T-helper 1 cell treated with Interleukin-12 subunit alpha and Interleukin-12 subunit beta and Interleukin-4 antibody, amounts not matched to agents 30 μg/mL and 1 μg/mL, for 36 hours (primary cell): ENCODE measurements around the gene SIPA1L3.

Experiments used
- H3K27ac Mint-ChIP-seq: one replicate; pipeline ENCODE4 v1.8.0; 2021; ENCODE audit warnings: mild to moderate bottlenecking, mixed read lengths
- H3K27me3 Mint-ChIP-seq: one replicate; pipeline ENCODE4 v1.8.0; 2021; ENCODE audit warnings: low read depth, mixed read lengths
- H3K36me3 Mint-ChIP-seq: one replicate; pipeline ENCODE4 v1.8.0; 2021; ENCODE audit warnings: low read depth, mixed read lengths
- H3K4me1 Mint-ChIP-seq: one replicate; pipeline ENCODE4 v1.8.0; 2021; ENCODE audit warnings: low read depth, mixed read lengths
- H3K4me3 Mint-ChIP-seq: one replicate; pipeline ENCODE4 v1.8.0; 2021; ENCODE audit warnings: mild to moderate bottlenecking, moderate library complexity, mixed read lengths
- H3K9me3 Mint-ChIP-seq: one replicate; pipeline ENCODE4 v1.8.0; 2021; ENCODE audit warnings: mixed read lengths

SIPA1L3 gene

GRCh38 chr19:37969695-37970094, 62.7 kb downstream of the SIPA1L3 start:
- peaks cover 30% of the 10 kb centered on the region for H3K9me3 Mint-ChIP-seq

GRCh38 chr19:37970699-37971098, 63.7 kb downstream of the SIPA1L3 start:
- no peak overlapping the region for H3K27ac Mint-ChIP-seq

More at GRCh38 chr19:37969695-37970094, 62.7 kb downstream of the SIPA1L3 start:
- Mint-ChIP-seq H3K36me3 (peaks cover 2% of the 10 kb centered on the region), H3K27ac (no peak overlapping the region), H3K4me3 (no peak overlapping the region), H3K27me3 (no peaks in the 10 kb centered on the region), H3K4me1 (no peaks in the 10 kb centered on the region)

GRCh38 chr19:37972803-37973202, 65.8 kb downstream of the SIPA1L3 start:
- Mint-ChIP-seq H3K4me1 (no peaks in the 10 kb centered on the region), H3K27ac (no peak overlapping the region), H3K27me3 (no peaks in the 10 kb centered on the region), H3K9me3 (peaks cover 34% of the 10 kb centered on the region), H3K36me3 (peaks cover 2% of the 10 kb centered on the region), H3K4me3 (no peak overlapping the region)

More at GRCh38 chr19:37970699-37971098, 63.7 kb downstream of the SIPA1L3 start:
- H3K36me3 Mint-ChIP-seq, result peaks cover 2% of the 10 kb centered on the region
- no peaks in the 10 kb centered on the region for H3K4me1 Mint-ChIP-seq
- H3K4me3 Mint-ChIP-seq, result no peak overlapping the region
- H3K27me3 Mint-ChIP-seq, result no peaks in the 10 kb centered on the region
- peaks cover 30% of the 10 kb centered on the region for H3K9me3 Mint-ChIP-seq

GRCh38 chr19:37973666-37974065, 66.7 kb downstream of the SIPA1L3 start:
- Mint-ChIP-seq H3K36me3 (peaks cover 2% of the 10 kb centered on the region), H3K27ac (no peak overlapping the region), H3K9me3 (peaks cover 29% of the 10 kb centered on the region), H3K27me3 (no peaks in the 10 kb centered on the region), H3K4me3 (no peak overlapping the region), H3K4me1 (no peaks in the 10 kb centered on the region)

- H3K4me3 Mint-ChIP-seq, result no peak overlapping the region
These were observed 68.1 kb downstream of the SIPA1L3 start for GRCh38 chr19:37975071-37975470.

GRCh38 chr19:37975596-37976515, 68.8 kb downstream of the SIPA1L3 start:
- Mint-ChIP-seq H3K9me3 (peaks cover 16% of the 10 kb centered on the region), H3K27me3 (no peaks in the 10 kb centered on the region), H3K27ac (no peak overlapping the region), H3K4me1 (no peaks in the 10 kb centered on the region), H3K4me3 (no peak overlapping the region), H3K36me3 (peaks cover 2% of the 10 kb centered on the region)

More at GRCh38 chr19:37975071-37975470, 68.1 kb downstream of the SIPA1L3 start:
- Mint-ChIP-seq H3K9me3 (peaks cover 22% of the 10 kb centered on the region), H3K4me1 (no peaks in the 10 kb centered on the region), H3K27ac (no peak overlapping the region), H3K36me3 (peaks cover 2% of the 10 kb centered on the region), H3K27me3 (no peaks in the 10 kb centered on the region)

- peaks cover 4% of the 10 kb centered on the region for H3K9me3 Mint-ChIP-seq
- no peaks in the 10 kb centered on the region for H3K4me1 Mint-ChIP-seq
- H3K36me3 Mint-ChIP-seq, result peaks cover 2% of the 10 kb centered on the region
- no peak overlapping the region for H3K4me3 Mint-ChIP-seq
- no peaks in the 10 kb centered on the region for H3K27me3 Mint-ChIP-seq
- no peak overlapping the region for H3K27ac Mint-ChIP-seq
These were observed 70.4 kb downstream of the SIPA1L3 start for GRCh38 chr19:37977391-37977790.

GRCh38 chr19:37977992-37978391, 71.0 kb downstream of the SIPA1L3 start:
- Mint-ChIP-seq H3K36me3 (peaks cover 2% of the 10 kb centered on the region), H3K4me3 (no peak overlapping the region), H3K27me3 (no peaks in the 10 kb centered on the region), H3K27ac (no peak overlapping the region), H3K4me1 (no peaks in the 10 kb centered on the region), H3K9me3 (peaks cover 4% of the 10 kb centered on the region)

- no peak overlapping the region for H3K27ac Mint-ChIP-seq
- H3K4me3 Mint-ChIP-seq, result no peak overlapping the region
- no peaks in the 10 kb centered on the region for H3K4me1 Mint-ChIP-seq
- peaks cover 4% of the 10 kb centered on the region for H3K9me3 Mint-ChIP-seq
- H3K27me3 Mint-ChIP-seq, result no peaks in the 10 kb centered on the region
- no peaks in the 10 kb centered on the region for H3K36me3 Mint-ChIP-seq
These were observed 72.6 kb downstream of the SIPA1L3 start for GRCh38 chr19:37979547-37980082.

GRCh38 chr19:37980419-37981170, 73.6 kb downstream of the SIPA1L3 start:
- Mint-ChIP-seq H3K4me1 (no peaks in the 10 kb centered on the region), H3K27ac (no peak overlapping the region), H3K4me3 (no peak overlapping the region), H3K36me3 (no peaks in the 10 kb centered on the region), H3K9me3 (peaks cover 4% of the 10 kb centered on the region), H3K27me3 (no peaks in the 10 kb centered on the region)

- Mint-ChIP-seq H3K27ac (no peak overlapping the region), H3K4me1 (peaks cover 8% of the 10 kb centered on the region), H3K4me3 (no peak overlapping the region), H3K27me3 (no peaks in the 10 kb centered on the region), H3K9me3 (no peaks in the 10 kb centered on the region), H3K36me3 (no peaks in the 10 kb centered on the region)
These were observed 74.9 kb downstream of the SIPA1L3 start for GRCh38 chr19:37981785-37982475.

- Mint-ChIP-seq H3K4me3 (no peak overlapping the region), H3K36me3 (no peaks in the 10 kb centered on the region), H3K27ac (no peak overlapping the region), H3K9me3 (no peaks in the 10 kb centered on the region), H3K27me3 (no peaks in the 10 kb centered on the region), H3K4me1 (peaks cover 8% of the 10 kb centered on the region)
These were observed 75.6 kb downstream of the SIPA1L3 start for GRCh38 chr19:37982655-37983054.

GRCh38 chr19:37983153-37983552, 76.1 kb downstream of the SIPA1L3 start:
- Mint-ChIP-seq H3K27ac (no peak overlapping the region), H3K27me3 (no peaks in the 10 kb centered on the region), H3K4me1 (peaks cover 8% of the 10 kb centered on the region), H3K36me3 (no peaks in the 10 kb centered on the region), H3K4me3 (no peak overlapping the region), H3K9me3 (no peaks in the 10 kb centered on the region)

GRCh38 chr19:37983916-37984315, 76.9 kb downstream of the SIPA1L3 start:
- Mint-ChIP-seq H3K4me1 (peaks cover 11% of the 10 kb centered on the region), H3K9me3 (no peaks in the 10 kb centered on the region), H3K27ac (no peak overlapping the region)

More at GRCh38 chr19:37983916-37984315, 76.9 kb downstream of the SIPA1L3 start:
- Mint-ChIP-seq H3K4me3 (no peak overlapping the region), H3K36me3 (no peaks in the 10 kb centered on the region), H3K27me3 (no peaks in the 10 kb centered on the region)
